Mucosa of stomach (tissue), 1 donor: ENCODE results near the gene CORIN.

ENCODE experiments used
- H3K27me3 ChIP-seq: one replicate; pipeline ENCODE4 v1.7.0; 2013; ENCODE audit warnings: mild to moderate bottlenecking, low read length; ENCODE audit not compliant: control insufficient read depth, insufficient read depth
- H3K36me3 ChIP-seq: one replicate; pipeline ENCODE4 v1.7.0; 2013; ENCODE audit warnings: low read length; ENCODE audit not compliant: control insufficient read depth, insufficient read depth
- H3K4me1 ChIP-seq: one replicate; pipeline ENCODE4 v1.7.0; 2013; ENCODE audit warnings: mild to moderate bottlenecking, low read length; ENCODE audit not compliant: control insufficient read depth, insufficient read depth
- H3K4me3 ChIP-seq: one replicate; pipeline ENCODE4 v1.7.0; 2013; ENCODE audit warnings: low read length
- H3K9ac ChIP-seq: one replicate; pipeline ENCODE4 v1.7.0; 2013; ENCODE audit warnings: mild to moderate bottlenecking, low read length, moderate library complexity
- H3K9me3 ChIP-seq: one replicate; pipeline ENCODE4 v1.7.0; 2013; ENCODE audit warnings: mild to moderate bottlenecking, low read length, moderate library complexity; ENCODE audit not compliant: control insufficient read depth
- donor health status: Pancreatic carcinoma.

Gene CORIN

GRCh38 chr4:47750788-47751187 is 87.1 kb downstream of the CORIN start:
- H3K4me1 ChIP-seq = no peaks in the 10 kb centered on the region
- H3K36me3 ChIP-seq = no peaks in the 10 kb centered on the region
- H3K27me3 ChIP-seq = no peaks in the 10 kb centered on the region
- H3K9ac ChIP-seq = no peak overlapping the region
- no peaks in the 10 kb centered on the region for H3K9me3 ChIP-seq
- H3K4me3 ChIP-seq = no peak overlapping the region

GRCh38 chr4:47749858-47750257 is 88.0 kb downstream of the CORIN start:
- Histone ChIP-seq H3K36me3 (no peaks in the 10 kb centered on the region), H3K4me1 (no peaks in the 10 kb centered on the region), H3K27me3 (no peaks in the 10 kb centered on the region), H3K9me3 (no peaks in the 10 kb centered on the region), H3K4me3 (no peak overlapping the region), H3K9ac (no peak overlapping the region)

GRCh38 chr4:47749060-47749459 is 88.8 kb downstream of the CORIN start:
- H3K9me3 ChIP-seq = no peaks in the 10 kb centered on the region
- H3K36me3 ChIP-seq = no peaks in the 10 kb centered on the region
- H3K4me1 ChIP-seq = no peaks in the 10 kb centered on the region
- no peaks in the 10 kb centered on the region for H3K27me3 ChIP-seq
- H3K4me3 ChIP-seq = no peak overlapping the region
- H3K9ac ChIP-seq = no peak overlapping the region

GRCh38 chr4:47747846-47748494 is 89.9 kb downstream of the CORIN start:
- Histone ChIP-seq H3K36me3 (no peaks in the 10 kb centered on the region), H3K9ac (no peak overlapping the region)

GRCh38 chr4:47747211-47747610 is 90.7 kb downstream of the CORIN start:
- Histone ChIP-seq H3K36me3 (no peaks in the 10 kb centered on the region), H3K9ac (no peak overlapping the region), H3K4me3 (no peak overlapping the region)

More at GRCh38 chr4:47747846-47748494, 89.9 kb downstream of the CORIN start:
- H3K4me1 ChIP-seq = no peaks in the 10 kb centered on the region
- H3K4me3 ChIP-seq = no peak overlapping the region
- no peaks in the 10 kb centered on the region for H3K27me3 ChIP-seq
- no peaks in the 10 kb centered on the region for H3K9me3 ChIP-seq

DNA sequence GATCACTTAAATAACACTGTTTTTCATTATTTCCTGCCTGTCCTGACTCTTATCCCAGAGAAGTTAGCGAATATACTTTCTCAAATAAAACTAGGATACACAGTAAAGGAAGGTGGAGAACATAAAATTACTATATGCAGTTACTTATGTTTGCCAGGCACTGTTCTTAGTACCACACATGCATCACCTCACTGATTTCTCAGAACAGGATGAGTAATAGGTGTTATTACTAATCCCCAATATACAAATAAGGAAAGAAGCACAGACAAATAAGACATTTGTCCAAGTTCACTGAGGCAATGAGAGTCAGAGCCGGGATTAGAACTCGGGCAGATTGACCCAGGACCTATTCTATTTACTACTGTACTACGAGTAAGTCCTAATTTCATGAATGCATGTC is 91.7 kb downstream of the CORIN start:
- no peak overlapping the region for H3K9ac ChIP-seq
- H3K27me3 ChIP-seq = no peaks in the 10 kb centered on the region
- no peaks in the 10 kb centered on the region for H3K36me3 ChIP-seq
- no peaks in the 10 kb centered on the region for H3K4me1 ChIP-seq
- no peak overlapping the region for H3K4me3 ChIP-seq
- H3K9me3 ChIP-seq = no peaks in the 10 kb centered on the region

More at GRCh38 chr4:47747211-47747610, 90.7 kb downstream of the CORIN start:
- Histone ChIP-seq H3K9me3 (no peaks in the 10 kb centered on the region), H3K4me1 (no peaks in the 10 kb centered on the region), H3K27me3 (no peaks in the 10 kb centered on the region)

DNA sequence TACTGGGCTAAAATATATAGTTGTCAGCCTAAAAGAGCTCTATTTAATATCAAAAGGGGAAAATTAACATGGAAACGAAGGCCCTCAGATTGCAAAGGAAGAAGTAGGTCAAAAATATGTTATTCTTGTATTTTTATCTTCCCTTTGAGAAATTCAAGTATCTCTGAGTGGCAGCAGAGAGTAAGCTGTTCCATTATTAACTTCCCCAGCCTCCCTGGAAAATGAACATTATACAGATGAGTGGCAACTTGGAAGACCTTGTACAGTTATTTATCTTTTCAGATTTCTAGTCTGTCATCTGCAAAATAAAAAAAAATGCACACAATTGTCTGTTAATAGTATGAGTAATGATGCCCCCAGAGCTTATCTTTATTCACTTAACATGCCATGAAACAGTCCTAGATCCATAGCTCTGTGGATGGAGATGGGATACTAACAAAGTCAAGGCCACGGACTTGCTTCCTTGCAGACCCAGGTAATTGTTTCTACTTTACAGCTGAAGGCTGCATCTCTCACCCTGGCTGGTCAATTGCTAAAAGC is 93.0 kb downstream of the CORIN start:
- no peak overlapping the region for H3K9ac ChIP-seq
- H3K27me3 ChIP-seq = no peaks in the 10 kb centered on the region
- no peaks in the 10 kb centered on the region for H3K36me3 ChIP-seq
- H3K9me3 ChIP-seq = no peaks in the 10 kb centered on the region
- no peaks in the 10 kb centered on the region for H3K4me1 ChIP-seq
- H3K4me3 ChIP-seq = no peak overlapping the region

DNA sequence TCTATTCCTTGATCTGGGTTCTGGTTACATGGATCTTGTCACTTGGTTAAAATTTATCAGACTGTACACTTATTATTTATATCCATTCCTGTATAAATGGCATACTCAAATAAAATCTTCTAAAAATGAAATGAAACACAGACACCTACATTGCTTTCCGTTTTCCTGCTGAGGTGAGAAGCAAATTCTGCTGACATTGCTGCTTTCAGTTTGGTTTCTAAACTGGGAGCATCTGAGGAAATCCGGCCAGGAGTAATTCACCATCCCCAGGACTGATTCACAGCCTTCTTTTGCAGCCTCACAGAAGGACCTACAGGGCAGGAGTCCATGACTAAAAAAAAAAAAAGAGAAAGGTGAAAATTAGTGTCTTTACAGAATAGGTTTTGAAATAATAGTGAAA is 93.6 kb downstream of the CORIN start:
- H3K36me3 ChIP-seq = no peaks in the 10 kb centered on the region
- no peaks in the 10 kb centered on the region for H3K4me1 ChIP-seq
- no peak overlapping the region for H3K4me3 ChIP-seq
- no peaks in the 10 kb centered on the region for H3K9me3 ChIP-seq
- H3K27me3 ChIP-seq = no peaks in the 10 kb centered on the region
- H3K9ac ChIP-seq = no peak overlapping the region

DNA sequence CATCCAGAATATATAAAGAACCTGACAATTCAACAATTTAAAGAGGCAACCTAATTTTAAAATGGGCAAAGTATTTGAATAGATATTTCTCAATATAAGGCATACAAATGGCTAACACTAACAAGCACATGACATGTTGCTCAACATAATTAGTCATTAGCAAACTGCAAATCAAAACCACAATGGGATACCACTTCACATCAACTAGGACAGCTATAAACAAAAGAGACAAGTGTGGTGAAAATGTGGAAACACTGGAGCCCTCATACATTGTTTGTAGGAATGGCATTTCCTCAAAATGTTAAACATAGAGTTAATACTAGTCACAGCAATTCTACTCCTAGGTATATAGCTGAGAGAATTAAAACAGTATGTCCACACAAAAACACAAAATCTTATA is 96.7 kb downstream of the CORIN start:
- no peaks in the 10 kb centered on the region for H3K36me3 ChIP-seq
- no peak overlapping the region for H3K4me3 ChIP-seq
- no peaks in the 10 kb centered on the region for H3K4me1 ChIP-seq
- no peaks in the 10 kb centered on the region for H3K27me3 ChIP-seq
- no peaks in the 10 kb centered on the region for H3K9me3 ChIP-seq
- no peak overlapping the region for H3K9ac ChIP-seq

DNA sequence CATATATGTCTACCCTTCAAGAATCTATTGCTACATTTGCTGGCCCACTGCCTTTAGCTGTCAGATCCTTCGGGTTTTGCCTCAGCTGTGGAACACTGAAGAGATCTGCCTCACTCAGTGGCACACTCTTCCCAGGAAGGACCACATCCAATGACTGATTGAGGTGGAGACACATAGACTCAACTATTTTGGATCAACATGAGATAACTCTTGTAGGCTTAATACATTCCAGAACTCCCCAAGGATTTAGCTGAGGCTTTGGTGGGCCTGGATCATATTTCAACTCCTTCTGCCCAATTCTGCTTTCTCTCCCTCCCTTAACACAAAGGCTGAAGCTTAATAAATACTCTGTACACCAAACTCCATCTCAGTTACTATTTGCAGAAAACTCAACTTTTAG is 100.5 kb downstream of the CORIN start:
- no peaks in the 10 kb centered on the region for H3K9me3 ChIP-seq
- no peak overlapping the region for H3K9ac ChIP-seq
- H3K4me1 ChIP-seq = no peaks in the 10 kb centered on the region
- H3K36me3 ChIP-seq = no peaks in the 10 kb centered on the region
- no peaks in the 10 kb centered on the region for H3K27me3 ChIP-seq
- no peak overlapping the region for H3K4me3 ChIP-seq

DNA sequence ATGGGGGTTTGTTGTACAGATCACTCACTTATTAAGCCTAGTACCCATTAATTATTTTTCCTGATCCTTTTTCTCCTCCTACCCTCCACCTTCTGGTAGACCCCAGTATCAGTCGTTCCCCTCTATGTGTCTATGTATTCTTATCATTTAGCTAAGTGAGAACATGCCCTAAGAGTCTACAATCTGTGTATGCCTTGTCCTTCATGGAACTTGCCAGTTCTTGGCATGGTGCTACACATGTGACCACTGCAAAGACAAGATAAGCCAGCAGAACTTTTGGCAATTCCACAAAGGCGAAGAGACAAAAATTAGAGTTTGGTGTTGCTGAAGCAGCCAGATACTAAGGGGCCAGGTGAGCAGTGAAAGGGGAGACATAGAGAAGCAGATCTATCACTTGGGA is 101.3 kb downstream of the CORIN start:
- H3K9me3 ChIP-seq = no peaks in the 10 kb centered on the region
- H3K4me1 ChIP-seq = no peaks in the 10 kb centered on the region

GRCh38 chr4:47736146-47736545 is 101.7 kb downstream of the CORIN start:
- no peaks in the 10 kb centered on the region for H3K27me3 ChIP-seq
- no peak overlapping the region for H3K9ac ChIP-seq
- H3K9me3 ChIP-seq = no peaks in the 10 kb centered on the region
- H3K4me3 ChIP-seq = no peak overlapping the region
- no peaks in the 10 kb centered on the region for H3K4me1 ChIP-seq
- H3K36me3 ChIP-seq = no peaks in the 10 kb centered on the region

More for the DNA sequence above, 101.3 kb downstream of the CORIN start:
- no peak overlapping the region for H3K9ac ChIP-seq
- H3K27me3 ChIP-seq = no peaks in the 10 kb centered on the region
- H3K4me3 ChIP-seq = no peak overlapping the region
- H3K36me3 ChIP-seq = no peaks in the 10 kb centered on the region
